Endothelial cell of umbilical vein (primary cell): ENCODE results near the gene AAGAB. TPM values are rescaled to one million over a fixed set of nuclear protein-coding genes. Genes with fewer than 3 reads are reported as not detected.

Experiments
- BruUV-seq: library from RNA; stranded (reverse); fragments of 400-500 nt; replicated peaks from 2 replicates; lab custom pipeline; 2021; lab: Mats Ljungman, UMichigan
- CTCF ChIA-PET: fragments of 300-600, 350-600 bp; sonication (Branson Sonifier 250); formaldehyde crosslinking; loops from one replicate; lab custom pipeline; 2021; ENCODE audit warnings: antibody characterized with exemption, inconsistent platforms; lab: Charles Lee
- POLR2A ChIA-PET: fragments of 300-600, 350-600 bp; sonication (Branson Sonifier 250); formaldehyde crosslinking; loops from one replicate; lab custom pipeline; 2021; ENCODE audit warnings: antibody characterized with exemption, inconsistent platforms; lab: Charles Lee
- DNase-seq: peaks from one replicate; pipeline ENCODE4 v3.0.0-alpha.2; 2011; ENCODE audit warnings: low read depth, low spot score
- FAIRE-seq: peaks from 2 replicates; lab custom pipeline; 2011; peaks lifted over from hg19 to GRCh38; lab: Jason Lieb, UNC
- H2AFZ ChIP-seq: 2 replicates; pipeline ENCODE4 v1.6.0; 2012; ENCODE audit warnings: low read depth, low read length, control low read depth, inconsistent platforms
- H3K27ac ChIP-seq: 2 replicates; pipeline ENCODE4 v1.5.1; 2011; ENCODE audit warnings: low read depth, mild to moderate bottlenecking, control low read depth, low read length, moderate library complexity; ENCODE audit not compliant: insufficient read depth
- H3K27me3 ChIP-seq, 2 experiments: 2 replicates each; pipeline versions ENCODE4 v1.6.0 to v1.6.1; 2011; ENCODE audit warnings: low read length in 2 of 2, mixed read lengths in 1 of 2; ENCODE audit not compliant: control insufficient read depth in 2 of 2, insufficient read depth in 2 of 2
- H3K36me3 ChIP-seq, 2 experiments: 2 replicates in 1 of 2; 3 replicates in 1 of 2; pipeline ENCODE4 v1.5.1; 2011; ENCODE audit warnings: low read length in 2 of 2, mild to moderate bottlenecking in 1 of 2, moderate library complexity in 1 of 2; ENCODE audit not compliant: control insufficient read depth in 2 of 2, insufficient read depth in 2 of 2; ENCODE audit errors: extremely low read depth in 1 of 2
- H3K4me1 ChIP-seq: 3 replicates; pipeline ENCODE4 v1.5.1; 2011; ENCODE audit warnings: mild to moderate bottlenecking, low read length; ENCODE audit not compliant: control insufficient read depth, insufficient read depth; ENCODE audit errors: extremely low read depth
- H3K4me2 ChIP-seq: 2 replicates; pipeline ENCODE4 v1.6.1; 2011; ENCODE audit warnings: low read length, control low read depth, mixed read lengths; ENCODE audit not compliant: insufficient read depth
- H3K4me3 ChIP-seq, 3 experiments: fragments of 200-600 bp in 1 of 3; sonication (generic), shearing (Covaris generic) in 1 of 3; replicated peaks in 1 of 3; 2 replicates each; pipeline ENCODE4 v1.5.1; 2011 to 2016; ENCODE audit warnings: control low read depth in 3 of 3, low read length in 3 of 3, mild to moderate bottlenecking in 2 of 3, inconsistent platforms in 1 of 3, low read depth in 1 of 3, moderate library complexity in 1 of 3; ENCODE audit not compliant: insufficient read depth in 1 of 3
- H3K79me2 ChIP-seq: 2 replicates; pipeline ENCODE4 v1.6.0; 2012; ENCODE audit warnings: low read length, inconsistent platforms; ENCODE audit not compliant: control insufficient read depth, insufficient read depth
- H3K9ac ChIP-seq: replicated peaks from 2 replicates; pipeline ENCODE3; 2011; ENCODE audit warnings: low read length, control low read depth; ENCODE audit not compliant: insufficient read depth; ENCODE audit errors: extremely low read depth
- H3K9me1 ChIP-seq: replicated peaks from 3 replicates; pipeline ENCODE4 v1.6.0; 2011; ENCODE audit warnings: mild to moderate bottlenecking, low read length; ENCODE audit not compliant: control insufficient read depth, insufficient read depth; ENCODE audit errors: extremely low read depth
- H3K9me3 ChIP-seq: replicated peaks from 2 replicates; pipeline ENCODE4 v1.5.1; 2012; ENCODE audit warnings: low read length, inconsistent platforms; ENCODE audit not compliant: control insufficient read depth, insufficient read depth
- H4K20me1 ChIP-seq: replicated peaks from 2 replicates; pipeline ENCODE3; 2011; ENCODE audit warnings: mild to moderate bottlenecking, low read length; ENCODE audit not compliant: control insufficient read depth, insufficient read depth; ENCODE audit errors: extremely low read depth
- CTCF ChIP-seq, 2 donors: IDR thresholded peaks; 1 replicate in 1 of 2; 2 replicates in 1 of 2; pipeline ENCODE4 v1.5.1; 2011; ENCODE audit warnings: low read length in 2 of 2, mild to moderate bottlenecking in 2 of 2, moderate library complexity in 2 of 2, control low read depth in 1 of 2, inconsistent platforms in 1 of 2, low read depth in 1 of 2; ENCODE audit not compliant: insufficient read depth in 1 of 2; ENCODE audit errors: extremely low read depth in 1 of 2
- EZH2 ChIP-seq: IDR thresholded peaks from 2 replicates; pipeline ENCODE4 v1.6.1; 2012; ENCODE audit warnings: borderline replicate concordance, low read depth, mild to moderate bottlenecking, moderate library complexity, low read length, inconsistent platforms; ENCODE audit not compliant: severe bottlenecking
- FOS ChIP-seq: IDR thresholded peaks from 2 replicates; pipeline ENCODE4 v1.6.1; 2011; ENCODE audit warnings: mild to moderate bottlenecking, low read length, moderate library complexity, borderline replicate concordance; ENCODE audit not compliant: insufficient read depth
- GATA2 ChIP-seq: IDR thresholded peaks from 2 replicates; pipeline ENCODE4 v1.7.0; 2011; ENCODE audit warnings: low read depth, mild to moderate bottlenecking, moderate library complexity, mixed read lengths, low read length; ENCODE audit not compliant: insufficient read length, insufficient read depth
- JUN ChIP-seq: IDR thresholded peaks from 2 replicates; pipeline ENCODE4 v1.6.1; 2011; ENCODE audit warnings: borderline replicate concordance, low read depth; ENCODE audit not compliant: insufficient read length, insufficient read depth
- MYC ChIP-seq: IDR thresholded peaks from one replicate; pipeline ENCODE4 v1.6.1; 2011; ENCODE audit warnings: mild to moderate bottlenecking, low read depth, low read length
- POLR2A ChIP-seq: IDR thresholded peaks from 2 replicates; pipeline ENCODE4 v1.6.1; 2012; ENCODE audit warnings: low read depth, mild to moderate bottlenecking, control low read depth, low read length
- POLR2AphosphoS5 ChIP-seq: IDR thresholded peaks from 2 replicates; pipeline ENCODE4 v1.6.1; 2012; ENCODE audit warnings: low read depth, mild to moderate bottlenecking, control low read depth, low read length, moderate library complexity; ENCODE audit not compliant: insufficient read depth
- dilution Hi-C: fragments of 300-500 bp; cut with MboI; formaldehyde crosslinking; loops from one replicate; pipeline ENCODE4 v1.15.0; 2019; ENCODE audit warnings: low sequenced_read_pairs; ENCODE audit not compliant: extremely low pct_ligation_motif_present
- intact Hi-C: fragments of 100-400 bp; cut with micrococcal nuclease; formaldehyde crosslinking; loops from one replicate; pipeline ENCODE4 v1.10.0; 2022
- polyA plus RNA-seq, 4 experiments: library from polyadenylated mRNA; depleted of rRNA in 3 of 4; stranded (reverse) in 3 of 4; unstranded in 1 of 4; fragments of >200 nt; gene quantifications; 2 replicates each; pipeline versions ENCODE4 v1.2.1 to v1.2.3, GENCODE V29; 2011 to 2012; ENCODE audit warnings: missing spikeins in 1 of 4
- total RNA-seq: library from RNA; stranded (reverse); gene quantifications from 2 replicates; pipeline ENCODE4 v1.2.3, GENCODE V29; 2021
- TF ChIP-seq, protein P1 (sequence below): IDR thresholded peaks from 2 replicates; pipeline ENCODE4 v1.6.1; 2011; ENCODE audit not compliant: insufficient read depth, insufficient read length

The AAGAB gene
- total and polyA plus RNA-seq, 2 donors (not counting 3 experiments of a cell fraction or from before 2014, with no cell fraction given) = 21.2 to 42.6 TPM

DNA sequence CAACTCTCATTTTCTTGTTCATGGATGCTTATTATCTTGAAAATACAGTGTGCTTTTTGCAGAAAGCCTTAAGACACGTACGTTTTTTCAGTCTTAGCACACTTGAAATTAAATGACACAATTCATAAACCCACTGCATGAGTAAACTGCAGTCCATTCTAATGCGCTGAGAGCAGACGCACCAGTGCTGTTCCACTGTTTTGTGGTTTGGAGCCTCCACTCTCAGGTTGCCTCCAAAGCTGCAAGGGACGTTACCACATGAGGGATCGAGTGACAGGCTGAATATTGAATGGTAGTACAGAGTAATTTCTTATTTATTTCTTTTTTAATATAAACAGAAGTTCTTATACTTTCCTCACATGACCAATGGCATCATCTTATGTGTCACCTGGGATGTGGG lies 12.4 kb upstream of the AAGAB start:
- no peaks in the 10 kb centered on the region for H3K27me3 ChIP-seq
- H3K9me1 ChIP-seq = no peaks in the 10 kb centered on the region
- FAIRE-seq (no peak), DNase-seq (no peak)
- H3K27ac ChIP-seq = no peak overlapping the region
- ChIA-PET CTCF (no interaction called here), POLR2A (no interaction called here)
- no peak overlapping the region for H3K9ac ChIP-seq
- H3K4me1 ChIP-seq = no peaks in the 10 kb centered on the region
- no peaks in the 10 kb centered on the region for H3K9me3 ChIP-seq
- H3K79me2 ChIP-seq = no peaks in the 10 kb centered on the region
- no peaks in the 10 kb centered on the region for H4K20me1 ChIP-seq
- no peak overlapping the region for H3K4me3 ChIP-seq
- BruUV-seq = no TSS peak
- dilution Hi-C loops = no loop called here
- no peak overlapping the region for H2AFZ ChIP-seq
- no peak overlapping the region for H3K4me2 ChIP-seq
- no peaks in the 10 kb centered on the region for H3K36me3 ChIP-seq
- intact Hi-C loops = no loop called here
- no peak for TF ChIP-seq JUN
- TF ChIP-seq GATA2 = no peak
- no peak for TF ChIP-seq EZH2
- TF ChIP-seq, protein P1, sequence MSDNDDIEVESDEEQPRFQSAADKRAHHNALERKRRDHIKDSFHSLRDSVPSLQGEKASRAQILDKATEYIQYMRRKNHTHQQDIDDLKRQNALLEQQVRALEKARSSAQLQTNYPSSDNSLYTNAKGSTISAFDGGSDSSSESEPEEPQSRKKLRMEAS = no peak
- TF ChIP-seq CTCF (IDR thresholded peaks at IDR 0.05; ENCODE audit: extremely low read depth in 1 of 2, insufficient read depth in 1 of 2, low read depth in 1 of 2, low read length in 2 of 2) = no peak
- no peak for TF ChIP-seq POLR2A
- TF ChIP-seq FOS = no peak
- no peak for TF ChIP-seq POLR2AphosphoS5
- no peak for TF ChIP-seq MYC
